GM12874 (cell line): Measurements from ENCODE around the gene AGTRAP.

ENCODE experiments used
- TF ChIP-seq, protein P1 (sequence below): IDR thresholded peaks from 2 replicates; pipeline ENCODE4 v1.5.1; 2011; ENCODE audit warnings: low read depth, mild to moderate bottlenecking, control low read depth, low read length, moderate library complexity; ENCODE audit not compliant: insufficient read depth

The AGTRAP gene

DNA sequence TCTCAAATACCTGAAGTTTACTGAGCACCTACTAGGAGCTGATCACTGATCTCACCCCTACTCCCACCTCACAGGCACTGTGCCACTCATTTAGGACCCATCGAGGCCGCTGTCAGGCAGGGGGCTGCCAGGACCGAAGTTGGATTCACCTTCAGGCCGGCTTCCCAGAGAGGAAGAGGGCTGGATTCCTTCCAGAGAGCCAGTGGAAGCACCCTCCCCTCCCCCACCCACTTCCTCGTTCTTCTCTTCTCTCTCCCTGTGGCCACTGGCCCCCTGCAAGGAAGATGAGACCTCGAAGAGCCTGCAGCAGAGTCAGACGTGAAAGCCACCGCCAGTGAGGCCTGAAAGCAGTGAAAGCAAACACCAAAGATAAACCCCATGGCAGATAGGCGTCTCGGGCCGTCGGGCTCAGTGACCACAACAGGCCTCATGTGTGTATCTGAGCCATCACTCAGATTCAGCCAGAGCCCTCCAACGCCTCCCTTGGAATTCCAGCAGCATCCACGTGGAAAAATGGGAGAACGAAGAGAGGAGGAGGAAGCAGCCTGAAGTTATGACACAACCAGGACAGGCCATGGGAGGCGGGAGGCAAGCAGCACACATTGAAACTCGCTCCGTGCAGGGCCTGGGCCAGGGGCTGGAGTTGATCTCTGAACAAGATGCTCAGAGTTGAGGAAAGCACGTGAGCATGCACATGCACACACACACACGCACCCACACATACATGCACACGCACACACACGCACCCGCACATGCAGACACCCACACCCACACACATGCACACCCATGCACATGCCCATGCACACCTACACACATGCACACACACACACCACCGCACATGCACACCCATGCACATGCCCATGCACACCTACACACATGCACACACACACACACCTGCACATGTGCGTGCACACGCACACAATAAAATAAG is 6.2 kb upstream of the AGTRAP start:
- TF ChIP-seq, protein P1, sequence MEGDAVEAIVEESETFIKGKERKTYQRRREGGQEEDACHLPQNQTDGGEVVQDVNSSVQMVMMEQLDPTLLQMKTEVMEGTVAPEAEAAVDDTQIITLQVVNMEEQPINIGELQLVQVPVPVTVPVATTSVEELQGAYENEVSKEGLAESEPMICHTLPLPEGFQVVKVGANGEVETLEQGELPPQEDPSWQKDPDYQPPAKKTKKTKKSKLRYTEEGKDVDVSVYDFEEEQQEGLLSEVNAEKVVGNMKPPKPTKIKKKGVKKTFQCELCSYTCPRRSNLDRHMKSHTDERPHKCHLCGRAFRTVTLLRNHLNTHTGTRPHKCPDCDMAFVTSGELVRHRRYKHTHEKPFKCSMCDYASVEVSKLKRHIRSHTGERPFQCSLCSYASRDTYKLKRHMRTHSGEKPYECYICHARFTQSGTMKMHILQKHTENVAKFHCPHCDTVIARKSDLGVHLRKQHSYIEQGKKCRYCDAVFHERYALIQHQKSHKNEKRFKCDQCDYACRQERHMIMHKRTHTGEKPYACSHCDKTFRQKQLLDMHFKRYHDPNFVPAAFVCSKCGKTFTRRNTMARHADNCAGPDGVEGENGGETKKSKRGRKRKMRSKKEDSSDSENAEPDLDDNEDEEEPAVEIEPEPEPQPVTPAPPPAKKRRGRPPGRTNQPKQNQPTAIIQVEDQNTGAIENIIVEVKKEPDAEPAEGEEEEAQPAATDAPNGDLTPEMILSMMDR: no peak

DNA sequence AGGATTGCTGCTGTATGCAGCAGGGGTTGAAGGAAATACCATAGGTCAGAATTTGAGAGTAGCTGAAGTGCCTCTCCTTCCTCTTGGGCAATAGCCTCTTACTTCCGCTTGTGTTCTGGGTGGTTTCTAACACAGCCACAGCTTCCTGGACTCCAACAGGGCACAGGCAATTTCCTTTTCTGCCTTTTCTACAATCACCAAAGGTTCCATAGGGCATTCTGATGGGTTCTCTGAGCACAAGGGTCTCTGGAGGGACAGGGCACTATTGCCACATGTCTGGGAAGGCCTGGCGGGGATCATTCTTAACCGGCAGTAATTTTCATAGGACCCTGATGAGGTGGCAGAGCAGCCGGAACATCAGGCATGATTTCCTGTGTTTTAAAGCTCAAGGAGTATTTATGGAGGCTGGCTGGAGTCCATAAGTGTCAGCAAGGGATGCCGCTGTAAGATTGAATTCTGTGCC is 5.5 kb upstream of the AGTRAP start:
- TF ChIP-seq, protein P1: no peak

DNA sequence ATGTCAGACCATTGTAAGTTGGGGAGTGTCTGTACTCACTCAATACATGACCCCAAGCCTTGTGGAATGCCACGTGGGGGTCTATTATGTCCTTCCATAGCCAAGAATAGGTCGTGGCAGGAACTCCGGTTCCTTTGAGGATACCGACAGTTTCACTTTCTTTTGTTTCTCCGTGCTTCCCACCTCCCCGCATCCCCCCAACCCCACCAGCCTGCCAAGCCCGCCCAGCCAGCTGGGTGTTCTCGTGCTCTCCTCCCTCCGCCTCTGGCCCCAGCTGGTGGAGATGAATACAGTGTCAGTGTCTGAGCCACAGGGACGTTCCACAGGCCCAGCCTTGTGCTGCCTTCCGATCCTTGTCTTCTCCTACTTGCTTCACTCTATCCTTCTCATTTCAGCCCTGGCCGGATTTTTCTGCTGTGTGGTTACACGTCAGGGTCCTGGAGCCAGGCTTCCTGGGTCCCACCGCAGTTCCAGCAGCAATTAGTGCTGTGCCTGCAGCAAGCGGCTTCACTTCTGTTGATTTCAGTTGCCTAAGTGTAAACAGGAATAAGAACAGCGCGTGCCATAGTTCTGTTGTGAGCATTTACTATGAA is 4.1 kb upstream of the AGTRAP start:
- TF ChIP-seq, protein P1: no peak

DNA sequence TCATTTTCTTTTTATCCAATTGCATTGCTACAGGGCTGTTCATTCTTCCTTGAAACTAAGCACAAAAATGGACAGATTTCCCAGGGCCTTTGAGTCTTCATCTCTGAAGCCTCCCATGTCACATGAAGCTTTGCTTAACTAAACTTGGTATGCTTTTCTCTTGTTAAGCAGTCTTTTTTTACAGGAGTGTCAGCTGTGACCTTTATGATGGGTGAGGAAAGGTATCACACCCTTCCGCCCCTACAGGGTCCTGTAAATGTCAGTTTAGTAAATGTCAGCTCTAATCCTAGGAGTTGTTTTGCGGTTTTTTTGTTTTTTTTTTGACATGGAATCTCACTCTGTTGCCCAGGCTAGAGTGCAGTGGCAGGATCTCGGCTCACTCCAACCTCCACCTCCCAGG is 2.6 kb upstream of the AGTRAP start:
- TF ChIP-seq, protein P1: no peak

DNA sequence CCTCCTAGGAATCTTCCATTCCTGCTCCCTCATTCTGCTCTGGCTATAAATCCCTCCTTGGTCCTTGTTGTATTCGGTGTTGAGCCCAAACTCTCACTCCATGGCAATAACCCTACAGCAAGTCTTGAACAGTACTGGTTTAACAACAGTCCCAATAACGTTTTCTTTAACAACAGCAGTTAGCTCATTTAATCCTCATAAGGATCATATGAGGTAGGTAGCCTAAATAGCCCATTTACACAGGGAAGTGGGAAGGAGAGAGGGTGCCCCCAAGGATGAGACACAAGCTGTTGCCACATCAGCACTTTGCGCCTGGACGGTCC is 444 bp upstream of the AGTRAP start:
- TF ChIP-seq, protein P1: no peak

DNA sequence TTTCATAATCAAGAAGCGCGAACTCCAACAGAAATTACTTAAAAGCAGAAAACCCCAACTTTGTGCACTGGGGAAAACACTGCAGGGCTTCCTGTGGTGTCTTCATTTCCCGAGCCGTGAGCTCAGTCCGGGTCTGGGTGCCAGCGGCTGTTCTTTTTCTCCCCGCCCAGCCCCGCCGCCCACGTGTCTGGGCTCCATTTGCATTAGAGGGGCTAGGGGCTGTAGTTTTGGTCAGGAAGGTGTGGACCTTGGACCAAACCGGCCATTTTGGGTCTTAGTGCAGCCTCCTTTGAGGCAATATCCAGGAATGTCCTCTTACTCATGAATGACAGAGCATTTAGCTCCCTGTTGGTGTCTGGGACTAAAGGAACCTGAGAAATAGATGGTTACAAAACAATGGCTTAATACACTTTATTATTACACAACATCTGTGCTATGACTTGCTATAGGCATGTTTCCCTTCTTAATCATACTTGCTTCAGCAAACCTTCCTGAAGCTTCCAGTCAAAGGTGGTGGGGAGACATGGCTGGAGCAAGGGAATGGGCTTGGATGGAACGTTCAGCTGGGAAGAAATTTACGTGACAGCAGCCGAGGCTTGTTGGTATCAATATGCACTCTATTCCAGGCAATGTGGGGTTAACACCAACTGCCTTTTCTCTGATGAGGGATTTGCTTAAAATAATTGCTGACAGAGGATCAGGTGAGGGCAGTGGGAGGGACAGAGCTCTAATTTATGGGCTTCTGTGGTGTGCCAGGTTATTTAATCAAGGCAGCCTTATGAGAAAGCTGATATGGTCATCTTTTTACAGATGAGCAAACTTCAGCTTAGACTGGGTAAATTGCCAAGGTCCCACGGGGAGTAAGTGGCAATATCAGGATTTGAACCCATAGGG is 1.1 kb downstream of the AGTRAP start:
- TF ChIP-seq, protein P1: no peak

DNA sequence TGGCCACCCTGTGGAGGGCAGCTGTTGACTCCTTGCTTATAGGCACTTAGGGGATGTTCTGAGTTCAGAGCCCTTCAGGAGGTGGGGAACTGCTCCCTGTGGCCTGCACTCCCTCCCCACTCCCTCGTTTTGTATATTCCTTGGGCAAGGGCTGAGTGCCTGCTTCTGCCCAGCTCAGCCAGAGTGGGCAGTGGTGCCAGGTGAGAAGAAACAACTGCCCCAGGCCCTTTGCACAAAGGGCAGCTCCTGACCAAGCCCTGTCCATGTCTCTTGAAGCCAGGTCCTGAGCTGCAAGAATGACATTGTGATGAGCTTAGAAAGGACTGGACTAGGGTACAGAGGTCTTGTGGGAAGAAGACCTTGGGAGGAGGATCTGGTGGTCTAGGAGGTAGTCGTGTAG is 2.2 kb downstream of the AGTRAP start:
- TF ChIP-seq, protein P1: no peak
